Ascending aorta (tissue), 2 donors: ENCODE measurements around the gene CCR2. TPM values are rescaled to one million over a fixed set of nuclear protein-coding genes. Genes with fewer than 3 reads are reported as not detected.

ENCODE experiments used
- DNase-seq, 2 donors: peaks; one replicate each; pipeline ENCODE4 v3.0.0-alpha.2; 2019; ENCODE audit warnings: low spot score in 2 of 2
- H3K27ac ChIP-seq, 2 donors: fragments of 200-600 bp; sonication (generic); one replicate each; pipeline ENCODE4 v1.5.1; 2016 to 2017; ENCODE audit warnings: mild to moderate bottlenecking in 1 of 2
- H3K27me3 ChIP-seq: fragments of 200-600 bp; sonication (generic); one replicate; pipeline ENCODE4 v1.5.1; 2017
- H3K36me3 ChIP-seq, 2 donors: fragments of 200-600 bp; sonication (generic); one replicate each; pipeline ENCODE4 v1.5.1; 2016
- H3K4me1 ChIP-seq, 2 donors: fragments of 200-600 bp; sonication (generic); one replicate each; pipeline ENCODE4 v1.5.1; 2016 to 2017; ENCODE audit warnings: mild to moderate bottlenecking in 1 of 2
- H3K4me3 ChIP-seq, 2 donors: fragments of 200-600 bp; sonication (generic); one replicate each; pipeline ENCODE4 v1.5.1; 2016 to 2017; ENCODE audit warnings: mild to moderate bottlenecking in 1 of 2
- H3K9me3 ChIP-seq, 2 donors: fragments of 200-600 bp; sonication (generic); one replicate each; pipeline ENCODE4 v1.5.1; 2016
- intact Hi-C: fragments of 100-400 bp; cut with DNase I; formaldehyde crosslinking; loops from one replicate; pipeline ENCODE4 v1.15.1; 2023
- total RNA-seq: library from RNA; depleted of rRNA; stranded (reverse); fragments of >200 nt; gene quantifications from one replicate; pipeline ENCODE4 v1.1.0, GENCODE V29; 2016
- TF ChIP-seq, protein P1 (sequence below), 3 experiments: fragments of 200-600 bp in 2 of 3; fragments of 450-650 bp in 1 of 3; sonication (generic) in 2 of 3; IDR thresholded peaks; one replicate each; pipeline ENCODE4 v1.5.1; 2016 to 2019; ENCODE audit warnings: antibody characterized with exemption in 3 of 3, mild to moderate bottlenecking in 1 of 3, moderate library complexity in 1 of 3

Gene CCR2
- total RNA-seq = 0.11 TPM

DNA sequence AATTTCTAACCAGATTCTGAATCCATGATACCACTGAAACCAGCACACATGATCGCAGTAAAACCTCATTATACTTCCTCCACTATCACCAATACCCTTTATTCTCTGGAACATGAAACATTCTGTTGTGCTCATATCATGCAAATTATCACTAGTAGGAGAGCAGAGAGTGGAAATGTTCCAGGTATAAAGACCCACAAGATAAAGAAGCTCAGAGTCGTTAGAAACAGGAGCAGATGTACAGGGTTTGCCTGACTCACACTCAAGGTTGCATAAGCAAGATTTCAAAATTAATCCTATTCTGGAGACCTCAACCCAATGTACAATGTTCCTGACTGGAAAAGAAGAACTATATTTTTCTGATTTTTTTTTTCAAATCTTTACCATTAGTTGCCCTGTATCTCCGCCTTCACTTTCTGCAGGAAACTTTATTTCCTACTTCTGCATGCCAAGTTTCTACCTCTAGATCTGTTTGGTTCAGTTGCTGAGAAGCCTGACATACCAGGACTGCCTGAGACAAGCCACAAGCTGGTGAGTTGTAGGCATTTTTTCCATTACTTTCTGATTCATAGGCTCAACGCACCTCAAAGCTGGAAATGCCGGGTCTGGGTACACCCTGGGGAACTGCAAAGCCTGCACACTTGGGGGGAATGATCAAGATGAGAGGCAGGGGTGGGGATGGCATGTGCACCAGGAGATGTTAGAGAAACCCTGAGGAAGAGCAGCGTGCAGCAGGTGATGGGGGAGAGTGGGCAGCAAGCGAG, at the start of gene CCR2:
Gene CCR2, plus strand, starts transcription at position 465 of the 764 bp plus-strand sequence. CDS start 3,417 bp downstream, outside the sequence.
- no peaks in the 10 kb centered on the region for H3K27me3 ChIP-seq
- no peak within 1 kb of the TSS for H3K27ac ChIP-seq
- DNase-seq = no peak
- no peaks in the 10 kb centered on the region for H3K4me1 ChIP-seq
- intact Hi-C loops = no loop called here
- H3K9me3 ChIP-seq = no peaks in the 10 kb centered on the region
- TF ChIP-seq, protein P1, sequence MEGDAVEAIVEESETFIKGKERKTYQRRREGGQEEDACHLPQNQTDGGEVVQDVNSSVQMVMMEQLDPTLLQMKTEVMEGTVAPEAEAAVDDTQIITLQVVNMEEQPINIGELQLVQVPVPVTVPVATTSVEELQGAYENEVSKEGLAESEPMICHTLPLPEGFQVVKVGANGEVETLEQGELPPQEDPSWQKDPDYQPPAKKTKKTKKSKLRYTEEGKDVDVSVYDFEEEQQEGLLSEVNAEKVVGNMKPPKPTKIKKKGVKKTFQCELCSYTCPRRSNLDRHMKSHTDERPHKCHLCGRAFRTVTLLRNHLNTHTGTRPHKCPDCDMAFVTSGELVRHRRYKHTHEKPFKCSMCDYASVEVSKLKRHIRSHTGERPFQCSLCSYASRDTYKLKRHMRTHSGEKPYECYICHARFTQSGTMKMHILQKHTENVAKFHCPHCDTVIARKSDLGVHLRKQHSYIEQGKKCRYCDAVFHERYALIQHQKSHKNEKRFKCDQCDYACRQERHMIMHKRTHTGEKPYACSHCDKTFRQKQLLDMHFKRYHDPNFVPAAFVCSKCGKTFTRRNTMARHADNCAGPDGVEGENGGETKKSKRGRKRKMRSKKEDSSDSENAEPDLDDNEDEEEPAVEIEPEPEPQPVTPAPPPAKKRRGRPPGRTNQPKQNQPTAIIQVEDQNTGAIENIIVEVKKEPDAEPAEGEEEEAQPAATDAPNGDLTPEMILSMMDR (IDR thresholded peaks at IDR 0.05) = no peak
- H3K36me3 ChIP-seq = no peaks in the 10 kb centered on the region
- H3K4me3 ChIP-seq = no peak within 1 kb of the TSS

DNA sequence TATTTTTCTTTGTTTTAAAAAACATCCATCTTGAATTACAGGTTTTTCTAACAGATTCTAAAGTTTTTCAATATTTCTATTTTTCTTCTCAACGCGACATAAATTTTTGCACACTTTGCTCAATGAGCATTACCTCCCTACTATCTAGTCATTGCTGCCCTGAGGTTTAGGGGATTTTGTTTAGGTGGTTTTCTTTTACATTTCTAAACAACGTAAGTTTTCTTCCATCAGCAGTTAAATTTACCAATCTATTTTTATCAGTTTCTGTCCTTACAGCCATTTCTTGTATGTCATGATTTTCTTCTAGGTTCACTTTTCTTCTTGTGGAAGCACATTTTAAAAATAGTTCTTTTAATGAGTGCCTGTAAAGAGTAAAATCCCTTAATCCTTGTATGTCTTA, 49.2 kb upstream of the CCR2 start:
- H3K4me1 ChIP-seq = no peaks in the 10 kb centered on the region
- H3K27ac ChIP-seq = no peak overlapping the region
- intact Hi-C loops = no loop called here
- no peaks in the 10 kb centered on the region for H3K27me3 ChIP-seq
- no peaks in the 10 kb centered on the region for H3K36me3 ChIP-seq
- TF ChIP-seq, protein P1 (IDR thresholded peaks at IDR 0.05) = no peak
- no peak for DNase-seq
- no peak overlapping the region for H3K4me3 ChIP-seq
- no peaks in the 10 kb centered on the region for H3K9me3 ChIP-seq

DNA sequence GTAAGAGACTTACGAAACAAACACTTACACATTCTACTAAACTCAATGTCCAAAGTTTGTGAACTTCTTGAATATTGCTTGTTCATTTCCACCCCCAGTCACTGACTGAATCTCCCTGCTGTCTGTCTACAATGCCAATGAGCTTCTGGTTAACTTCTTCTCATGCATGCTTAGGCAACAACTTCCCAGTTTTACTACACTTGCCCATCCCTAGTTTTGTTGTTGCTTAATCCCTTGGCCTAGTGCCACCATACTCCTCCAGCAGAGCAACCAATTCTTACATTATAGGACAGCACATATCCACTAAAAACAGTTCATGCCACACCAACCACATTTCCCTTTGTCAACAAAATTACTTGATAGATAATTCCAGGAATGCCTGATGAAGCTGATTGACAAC, 40.9 kb upstream of the CCR2 start:
- intact Hi-C loops = no loop called here
- no peak for DNase-seq
- H3K27me3 ChIP-seq = no peaks in the 10 kb centered on the region
- no peaks in the 10 kb centered on the region for H3K4me1 ChIP-seq
- TF ChIP-seq, protein P1 (IDR thresholded peaks at IDR 0.05) = no peak
- H3K4me3 ChIP-seq = no peak overlapping the region
- H3K36me3 ChIP-seq = no peaks in the 10 kb centered on the region
- no peak overlapping the region for H3K27ac ChIP-seq
- no peaks in the 10 kb centered on the region for H3K9me3 ChIP-seq

DNA sequence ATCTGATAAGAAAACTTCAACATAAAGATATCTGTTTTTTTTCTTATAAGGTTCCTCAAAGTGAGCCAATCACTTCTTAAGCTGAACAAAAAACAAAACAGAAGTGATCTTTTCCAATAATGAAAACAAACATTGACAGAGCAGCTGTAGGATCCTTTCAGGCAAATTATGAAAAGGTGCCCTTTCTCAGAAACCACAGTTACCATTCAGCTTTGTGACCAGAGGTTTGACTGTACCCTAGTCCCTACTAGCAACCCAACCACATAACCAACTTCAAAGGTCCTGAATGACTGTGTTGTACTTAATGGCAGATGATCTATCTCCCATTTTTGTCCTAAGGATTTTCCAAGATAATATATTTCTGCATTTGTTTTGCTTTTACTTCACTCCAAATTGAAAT, 39.4 kb upstream of the CCR2 start:
- intact Hi-C loops = no loop called here
- no peak overlapping the region for H3K27ac ChIP-seq
- no peak for DNase-seq
- H3K4me3 ChIP-seq = no peak overlapping the region
- H3K4me1 ChIP-seq = no peaks in the 10 kb centered on the region
- TF ChIP-seq, protein P1 (IDR thresholded peaks at IDR 0.05) = no peak
- no peaks in the 10 kb centered on the region for H3K9me3 ChIP-seq
- H3K36me3 ChIP-seq = no peaks in the 10 kb centered on the region
- no peaks in the 10 kb centered on the region for H3K27me3 ChIP-seq

DNA sequence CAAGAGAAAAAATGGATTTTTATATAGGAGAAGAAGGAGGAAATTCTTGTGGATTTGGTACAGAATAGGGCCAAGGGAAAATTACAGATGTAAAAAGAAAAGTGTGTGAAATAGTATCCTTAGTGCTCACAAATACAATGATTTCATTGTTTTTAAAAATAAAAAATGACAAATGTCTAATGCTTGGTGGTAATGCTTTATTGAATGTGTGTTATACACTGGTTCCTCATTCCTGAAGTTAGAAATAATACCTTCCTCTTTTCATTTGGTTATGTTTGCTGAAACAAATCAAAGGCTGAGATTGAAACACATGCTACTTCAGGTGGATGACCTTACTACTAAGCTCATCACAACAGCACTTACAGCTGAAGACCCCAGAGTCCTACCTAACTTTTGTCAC, 37.7 kb upstream of the CCR2 start:
- H3K27me3 ChIP-seq = no peaks in the 10 kb centered on the region
- no peak overlapping the region for H3K27ac ChIP-seq
- H3K36me3 ChIP-seq = no peaks in the 10 kb centered on the region
- no peaks in the 10 kb centered on the region for H3K9me3 ChIP-seq
- H3K4me3 ChIP-seq = no peak overlapping the region
- intact Hi-C loops = no loop called here
- H3K4me1 ChIP-seq = no peaks in the 10 kb centered on the region
- DNase-seq = no peak
- TF ChIP-seq, protein P1 (IDR thresholded peaks at IDR 0.05) = no peak
